Vagina (tissue), 1 donor: ENCODE data around the gene WFDC5. TPM values are rescaled to one million over a fixed set of nuclear protein-coding genes. Genes with fewer than 3 reads are reported as not detected.

Experiments
- total RNA-seq: library from RNA; depleted of rRNA; stranded (reverse); fragments of >200 nt; gene quantifications from one replicate; pipeline ENCODE4 v1.2.3, GENCODE V29; 2016

The WFDC5 gene
- total RNA-seq, 1 donor from 2014 or later: 6.1 TPM

Other genes starting within 250 kb of the WFDC5 start
- 87.4 TPM for gene YWHAB, start 229.5 kb downstream of the WFDC5 start, total RNA-seq
- 19.6 TPM for gene PABPC1L, start 205.1 kb downstream of the WFDC5 start, total RNA-seq
- gene TOMM34, start 154.8 kb downstream of the WFDC5 start, total RNA-seq: 16.2 TPM
- 25.8 TPM for gene STK4, start 148.7 kb downstream of the WFDC5 start, total RNA-seq
- gene KCNS1, start 14.0 kb downstream of the WFDC5 start, total RNA-seq: not detected
- 4.4 TPM for gene WFDC12, start 9.3 kb upstream of the WFDC5 start, total RNA-seq
- gene PI3, start 59.7 kb upstream of the WFDC5 start, total RNA-seq: 234 TPM
- gene SEMG1, start 91.9 kb upstream of the WFDC5 start, total RNA-seq: not detected
- gene SEMG2, start 106.2 kb upstream of the WFDC5 start, total RNA-seq: not detected
- 431 TPM for gene SLPI, start 139.4 kb upstream of the WFDC5 start, total RNA-seq
- not detected for gene RBPJL, start 191.7 kb upstream of the WFDC5 start, total RNA-seq
- gene MATN4, start 193.1 kb upstream of the WFDC5 start, total RNA-seq: not detected
- gene SDC4, start 233.2 kb upstream of the WFDC5 start, total RNA-seq: 62.6 TPM
- 44.9 TPM for gene SYS1, start 248.0 kb upstream of the WFDC5 start, total RNA-seq